ENCODE data around the gene PDXP. TPM values are rescaled to one million over a fixed set of nuclear protein-coding genes. Genes with fewer than 3 reads are reported as not detected.

The PDXP gene
- total and polyA plus RNA-seq, 2 donors (not counting 3 experiments of a cell fraction or from before 2014, with no cell fraction given) = 18.0 to 20.0 TPM

GRCh38 chr22:37630839-37631435 lies 27.6 kb upstream of the PDXP start:
- H3K4me1 ChIP-seq (ENCODE audit: control insufficient read depth, extremely low read depth, insufficient read depth, low read length) = peaks cover 25% of the 10 kb centered on the region
- H3K36me3 ChIP-seq (ENCODE audit: control insufficient read depth in 2 of 2, extremely low read depth in 1 of 2, insufficient read depth in 2 of 2, low read length in 2 of 2) = peaks cover 0 to 2% of the 10 kb centered on the region in 2 experiments
- intact Hi-C loops (cut with micrococcal nuclease) = no loop called here
- no peak overlapping the region for H2AFZ ChIP-seq (ENCODE audit: low read depth, low read length)
- no peak for FAIRE-seq
- H3K4me3 ChIP-seq (replicated peaks in 1 of 3; ENCODE audit: insufficient read depth in 1 of 3, low read depth in 1 of 3, low read length in 3 of 3) = no peak overlapping the region
- BruUV-seq (replicated peaks) = no TSS peak
- dilution Hi-C loops (cut with MboI; ENCODE audit: extremely low pct_ligation_motif_present, low sequenced_read_pairs) = no loop called here
- no peak overlapping the region for H3K4me2 ChIP-seq (ENCODE audit: insufficient read depth, low read length)
- no peak overlapping the region for H3K9ac ChIP-seq (replicated peaks; ENCODE audit: extremely low read depth, insufficient read depth, low read length)
- no peaks in the 10 kb centered on the region for H3K9me1 ChIP-seq (replicated peaks; ENCODE audit: control insufficient read depth, extremely low read depth, insufficient read depth, low read length)
- no peaks in the 10 kb centered on the region for H3K9me3 ChIP-seq (replicated peaks; ENCODE audit: control insufficient read depth, insufficient read depth, low read length)
- H3K79me2 ChIP-seq (ENCODE audit: control insufficient read depth, insufficient read depth, low read length) = no peaks in the 10 kb centered on the region
- CTCF ChIA-PET = interaction anchor here (0.7 to 4.6 kb wide), 5 partner anchors 12 to 151 kb away, joined by 3 to 32 read pairs (median 4); no protein-coding TSS in a partner anchor
- no peaks in the 10 kb centered on the region for H4K20me1 ChIP-seq (replicated peaks; ENCODE audit: control insufficient read depth, extremely low read depth, insufficient read depth, low read length)
- no peak for DNase-seq (ENCODE audit: low read depth, low spot score)
- TF ChIP-seq MYC (IDR thresholded peaks at IDR 0.05; ENCODE audit: low read depth, low read length) = no peak
- TF ChIP-seq CTCF (IDR thresholded peaks at IDR 0.05; ENCODE audit: extremely low read depth in 1 of 2, insufficient read depth in 1 of 2, low read depth in 1 of 2, low read length in 2 of 2) = no peak
- no peak for TF ChIP-seq FOS (IDR thresholded peaks at IDR 0.05; ENCODE audit: borderline replicate concordance, insufficient read depth, low read length)
- no peak for TF ChIP-seq POLR2A (IDR thresholded peaks at IDR 0.05; ENCODE audit: low read depth, low read length)
- no peak for TF ChIP-seq EZH2 (IDR thresholded peaks at IDR 0.05; ENCODE audit: borderline replicate concordance, low read depth, low read length, severe bottlenecking)
- TF ChIP-seq GATA2 (IDR thresholded peaks at IDR 0.05; ENCODE audit: insufficient read depth, insufficient read length, low read depth, low read length) = no peak
- no peak for TF ChIP-seq JUN (IDR thresholded peaks at IDR 0.05; ENCODE audit: borderline replicate concordance, insufficient read depth, insufficient read length, low read depth)
- no peak for TF ChIP-seq POLR2AphosphoS5 (IDR thresholded peaks at IDR 0.05; ENCODE audit: insufficient read depth, low read depth, low read length)
- no peak for TF ChIP-seq MAX (IDR thresholded peaks at IDR 0.05; ENCODE audit: insufficient read depth, insufficient read length)
- POLR2A ChIA-PET = interaction anchor here (0.6 kb wide), 1 partner anchor 139 kb away, joined by 4 read pairs; no protein-coding TSS in a partner anchor
- H3K27ac ChIP-seq (ENCODE audit: insufficient read depth, low read depth, low read length) = no peak overlapping the region
- H3K27me3 ChIP-seq (ENCODE audit: control insufficient read depth in 2 of 2, insufficient read depth in 2 of 2, low read length in 2 of 2) = no peaks in the 10 kb centered on the region

Data from endothelial cell of umbilical vein (primary cell).